H9 (cell line): ENCODE measurements around the gene SORCS2. TPM values are rescaled to one million over a fixed set of nuclear protein-coding genes. Genes with fewer than 3 reads are reported as not detected.

ENCODE experiments used
- DNase-seq: peaks from one replicate; pipeline ENCODE4 v3.0.0-alpha.2; 2017
- H2AFZ ChIP-seq: one replicate; pipeline ENCODE4 v1.6.1; 2013; ENCODE audit warnings: mild to moderate bottlenecking, low read length, control low read depth, moderate library complexity
- H2AK5ac ChIP-seq: 2 replicates; pipeline ENCODE4 v1.6.1; 2013; ENCODE audit warnings: low read length, control low read depth, mixed read lengths; ENCODE audit not compliant: insufficient read length
- H2BK120ac ChIP-seq: one replicate; pipeline ENCODE4 v1.6.1; 2013; ENCODE audit warnings: low read depth, mild to moderate bottlenecking, low read length, control low read depth, inconsistent platforms; ENCODE audit not compliant: poor library complexity, severe bottlenecking
- H2BK12ac ChIP-seq: 2 replicates; pipeline ENCODE4 v1.6.1; 2013; ENCODE audit warnings: low read length, control low read depth, mixed read lengths, low read depth; ENCODE audit not compliant: insufficient read length
- H2BK15ac ChIP-seq: 2 replicates; pipeline ENCODE4 v1.6.1; 2013; ENCODE audit warnings: low read depth, low read length, control low read depth
- H2BK20ac ChIP-seq: one replicate; pipeline ENCODE4 v1.6.1; 2013; ENCODE audit warnings: low read depth, mild to moderate bottlenecking, low read length, control low read depth, inconsistent platforms; ENCODE audit not compliant: poor library complexity, severe bottlenecking
- H2BK5ac ChIP-seq: 2 replicates; pipeline ENCODE4 v1.6.1; 2013; ENCODE audit warnings: low read length, control low read depth, mixed read lengths; ENCODE audit not compliant: insufficient read length
- H3K14ac ChIP-seq: 2 replicates; pipeline ENCODE4 v1.6.1; 2013; ENCODE audit warnings: low read length, control low read depth; ENCODE audit not compliant: insufficient read depth
- H3K18ac ChIP-seq: 2 replicates; pipeline ENCODE4 v1.6.1; 2013; ENCODE audit warnings: low read depth, mild to moderate bottlenecking, mixed read lengths, low read length, control low read depth; ENCODE audit not compliant: insufficient read length
- H3K23ac ChIP-seq: 2 replicates; pipeline ENCODE4 v1.6.1; 2013; ENCODE audit warnings: low read length, control low read depth, mixed read lengths, low read depth; ENCODE audit not compliant: insufficient read length
- H3K23me2 ChIP-seq: 2 replicates; pipeline ENCODE4 v1.6.1; 2013; ENCODE audit warnings: low read depth, mild to moderate bottlenecking, mixed read lengths, low read length, control low read depth; ENCODE audit not compliant: insufficient read length, poor library complexity, severe bottlenecking
- H3K27ac ChIP-seq: 2 replicates; pipeline ENCODE4 v1.5.1; 2013; ENCODE audit warnings: low read length, control low read depth, mixed read lengths, low read depth; ENCODE audit not compliant: insufficient read length
- H3K27me3 ChIP-seq: 2 replicates; pipeline ENCODE4 v1.6.1; 2013; ENCODE audit warnings: low read length, control low read depth, inconsistent platforms; ENCODE audit not compliant: insufficient read depth
- H3K4ac ChIP-seq: 2 replicates; pipeline ENCODE4 v1.6.1; 2013; ENCODE audit warnings: low read depth, mild to moderate bottlenecking, control low read depth, inconsistent platforms, low read length, moderate library complexity
- H3K4me1 ChIP-seq: 2 replicates; pipeline ENCODE4 v1.6.1; 2013; ENCODE audit warnings: low read length, control low read depth, inconsistent platforms; ENCODE audit not compliant: insufficient read depth
- H3K4me2 ChIP-seq: 2 replicates; pipeline ENCODE4 v1.6.1; 2013; ENCODE audit warnings: low read length, control low read depth, mixed read lengths; ENCODE audit not compliant: insufficient read length, insufficient read depth
- H3K56ac ChIP-seq: 2 replicates; pipeline ENCODE4 v1.6.1; 2013; ENCODE audit warnings: low read depth, mild to moderate bottlenecking, mixed read lengths, low read length, control low read depth; ENCODE audit not compliant: insufficient read length
- H3K79me1 ChIP-seq: 2 replicates; pipeline ENCODE4 v1.6.1; 2013; ENCODE audit warnings: low read depth, mild to moderate bottlenecking, moderate library complexity, low read length, control low read depth, inconsistent platforms; ENCODE audit not compliant: insufficient read depth, poor library complexity, severe bottlenecking
- H3K79me2 ChIP-seq: 2 replicates; pipeline ENCODE4 v1.6.1; 2013; ENCODE audit warnings: low read length, control low read depth, inconsistent platforms; ENCODE audit not compliant: insufficient read depth
- H3K9ac ChIP-seq: 2 replicates; pipeline ENCODE4 v1.6.1; 2013; ENCODE audit warnings: low read length, control low read depth, mixed read lengths; ENCODE audit not compliant: insufficient read length; ENCODE audit errors: extremely low read depth
- H3K9me3 ChIP-seq: one replicate; pipeline ENCODE4 v1.6.1; 2013; ENCODE audit warnings: low read depth, low read length, inconsistent platforms; ENCODE audit not compliant: control insufficient read depth
- H3T11ph ChIP-seq: one replicate; pipeline ENCODE4 v1.6.1; 2013; ENCODE audit warnings: mild to moderate bottlenecking, low read length, control low read depth, inconsistent platforms
- H4K20me1 ChIP-seq: one replicate; pipeline ENCODE4 v1.6.1; 2013; ENCODE audit not compliant: control insufficient read depth, insufficient read length, insufficient read depth
- H4K5ac ChIP-seq: 2 replicates; pipeline ENCODE4 v1.6.1; 2013; ENCODE audit warnings: low read depth, mild to moderate bottlenecking, mixed read lengths, low read length, control low read depth; ENCODE audit not compliant: insufficient read length
- H4K8ac ChIP-seq: replicated peaks from 2 replicates; pipeline ENCODE4 v1.6.1; 2013; ENCODE audit warnings: low read length, control low read depth, mixed read lengths, low read depth; ENCODE audit not compliant: insufficient read length
- H4K91ac ChIP-seq: 2 replicates; pipeline ENCODE4 v1.6.1; 2013; ENCODE audit warnings: low read depth, mild to moderate bottlenecking, moderate library complexity, mixed read lengths, low read length, control low read depth; ENCODE audit not compliant: insufficient read length
- H3K27ac Mint-ChIP-seq, 3 experiments: 2 replicates in 2 of 3; 3 replicates in 1 of 3; pipeline ENCODE4 v1.8.0; 2020 to 2021; ENCODE audit warnings: mixed read lengths in 3 of 3, mild to moderate bottlenecking in 1 of 3, moderate library complexity in 1 of 3
- H3K27me3 Mint-ChIP-seq: 2 replicates; pipeline ENCODE4 v1.8.0; 2021; ENCODE audit warnings: low read depth, mild to moderate bottlenecking, moderate library complexity, mixed read lengths
- H3K36me3 Mint-ChIP-seq, 3 experiments: 2 replicates in 2 of 3; 3 replicates in 1 of 3; pipeline ENCODE4 v1.8.0; 2020 to 2021; ENCODE audit warnings: low read depth in 3 of 3, mixed read lengths in 3 of 3; ENCODE audit not compliant: insufficient read depth in 1 of 3
- H3K4me1 Mint-ChIP-seq, 2 experiments: 2 replicates each; pipeline ENCODE4 v1.8.0; 2020; ENCODE audit warnings: mixed read lengths in 2 of 2
- H3K4me3 Mint-ChIP-seq, 2 experiments: 2 replicates in 1 of 2; 3 replicates in 1 of 2; pipeline ENCODE4 v1.8.0; 2020 to 2021; ENCODE audit warnings: mild to moderate bottlenecking in 2 of 2, mixed read lengths in 2 of 2, moderate library complexity in 1 of 2
- H3K9me3 Mint-ChIP-seq, 2 experiments: 2 replicates in 1 of 2; 3 replicates in 1 of 2; pipeline ENCODE4 v1.8.0; 2020; ENCODE audit warnings: mild to moderate bottlenecking in 2 of 2, mixed read lengths in 2 of 2, moderate library complexity in 1 of 2
- CTCF ChIP-seq: fragments of 200-600 bp; sonication (generic); conservative IDR thresholded peaks from 3 replicates; pipeline ENCODE4 v1.8.0; 2021; ENCODE audit warnings: antibody characterized with exemption, mild to moderate bottlenecking
- WGBS: extraction: QIAGEN DNeasy Blood & Tissue Kit; methylation state at CpG from one replicate; pipeline ENCODE4 v1.1.7; 2013; ENCODE audit warnings: missing lambda C conversion rate, low lambda C conversion rate, mixed read lengths; ENCODE audit not compliant: insufficient read length; ENCODE audit errors: extremely low coverage; 5-methylcytosine and 5-hydroxymethylcytosine counted together
- total RNA-seq: library from RNA; stranded (reverse); gene quantifications from 2 replicates; pipeline ENCODE4 v1.2.1, GENCODE V29; 2021

Gene SORCS2
- total RNA-seq, 1 experiment from 2014 or later, result 0.57 TPM

- no peak for DNase-seq
- Histone ChIP-seq H3K14ac (no peak overlapping the region), H4K20me1 (no peaks in the 10 kb centered on the region), H3T11ph (no peak overlapping the region), H3K23ac (no peak overlapping the region), H3K79me2 (no peaks in the 10 kb centered on the region), H2BK120ac (no peak overlapping the region), H2BK15ac (no peak overlapping the region), H3K79me1 (no peaks in the 10 kb centered on the region), H3K9ac (no peak overlapping the region), H3K27me3 (no peaks in the 10 kb centered on the region), H3K4me2 (no peak overlapping the region), H4K8ac (no peak overlapping the region), H2BK12ac (no peak overlapping the region), H3K18ac (no peak overlapping the region), H2BK5ac (no peak overlapping the region), H3K27ac (no peak overlapping the region), H2BK20ac (no peak overlapping the region), H3K4me1 (peaks cover 2% of the 10 kb centered on the region; the same call in 1 of the 2 replicates), H2AK5ac (no peak overlapping the region), H3K9me3 (no peaks in the 10 kb centered on the region), H4K91ac (no peak overlapping the region), H4K5ac (no peak overlapping the region), H3K23me2 (no peaks in the 10 kb centered on the region), H3K56ac (no peak overlapping the region), H3K4ac (no peak overlapping the region), H2AFZ (no peak overlapping the region)
- no CpG with 5 or more reads among the region's 3 CpGs for WGBS
- Mint-ChIP-seq H3K36me3 (no peaks in the 10 kb centered on the region), H3K4me3 (no peak overlapping the region), H3K27me3 (peaks cover 21% of the 10 kb centered on the region), H3K27ac (no peak overlapping the region), H3K9me3 (no peaks in the 10 kb centered on the region), H3K4me1 (peaks cover 29% of the 10 kb centered on the region in 2 experiments)
- TF ChIP-seq CTCF, result no peak
These were observed 460.6 kb downstream of the SORCS2 start for GRCh38 chr4:7652906-7653305.
